Muscle of back (tissue), 11 donors: ENCODE data around the gene HERC3. TPM values are rescaled to one million over a fixed set of nuclear protein-coding genes. Genes with fewer than 3 reads are reported as not detected.

Experiments
- DNase-seq, 3 donors: peaks; one replicate each; pipeline versions ENCODE4 v3.0.0 to v3.0.0-alpha.2; 2013
- polyA plus RNA-seq, 10 donors: library from polyadenylated mRNA; unstranded; fragments of 120-200 nt; gene quantifications; one replicate each; pipeline ENCODE4 v1.2.1, GENCODE V29; 2013; ENCODE audit not compliant: insufficient read length in 10 of 10

The HERC3 gene
- polyA plus RNA-seq, 10 donors, result 11.0 to 23.3 (median 17.4) TPM

DNA sequence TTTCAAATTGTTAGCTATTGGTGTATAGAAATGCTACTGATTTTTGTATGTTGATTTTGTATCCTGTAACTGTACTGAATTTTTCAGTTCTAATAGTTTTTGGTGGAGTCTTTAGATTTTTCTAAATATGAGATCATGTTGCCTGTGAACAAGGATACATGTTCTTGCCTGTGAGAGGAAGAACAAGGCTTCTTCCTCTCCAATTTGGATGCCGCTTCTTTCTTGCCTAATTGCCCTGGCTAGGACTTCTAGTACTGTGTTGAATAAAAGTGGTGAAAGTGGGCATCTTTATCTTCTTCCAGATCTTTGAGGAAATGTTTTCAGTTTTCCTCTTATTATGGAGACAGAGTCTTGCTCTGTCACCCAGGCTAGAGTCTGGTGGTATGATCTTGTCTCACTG lies 121.5 kb downstream of the HERC3 start:
- no peak for DNase-seq

DNA sequence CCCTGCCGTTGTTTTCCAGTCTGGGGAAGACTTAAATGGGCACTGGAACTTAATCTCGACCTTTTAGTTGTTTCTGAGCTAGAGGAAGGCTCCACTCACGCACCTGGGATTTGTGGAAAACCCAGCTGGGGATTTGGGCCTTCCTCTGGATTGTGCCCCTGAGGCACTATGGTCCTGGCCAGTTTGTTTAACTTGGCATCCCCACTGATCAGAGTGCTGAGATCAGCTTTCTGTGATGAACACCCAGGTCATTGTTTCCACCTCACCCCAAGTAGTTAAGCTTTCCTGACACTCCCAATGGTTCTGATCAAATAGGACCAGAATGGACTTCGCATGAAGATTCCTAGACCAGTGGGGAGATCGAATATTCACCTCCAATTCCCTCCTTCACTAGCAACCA lies 125.8 kb downstream of the HERC3 start:
- no peak for DNase-seq

DNA sequence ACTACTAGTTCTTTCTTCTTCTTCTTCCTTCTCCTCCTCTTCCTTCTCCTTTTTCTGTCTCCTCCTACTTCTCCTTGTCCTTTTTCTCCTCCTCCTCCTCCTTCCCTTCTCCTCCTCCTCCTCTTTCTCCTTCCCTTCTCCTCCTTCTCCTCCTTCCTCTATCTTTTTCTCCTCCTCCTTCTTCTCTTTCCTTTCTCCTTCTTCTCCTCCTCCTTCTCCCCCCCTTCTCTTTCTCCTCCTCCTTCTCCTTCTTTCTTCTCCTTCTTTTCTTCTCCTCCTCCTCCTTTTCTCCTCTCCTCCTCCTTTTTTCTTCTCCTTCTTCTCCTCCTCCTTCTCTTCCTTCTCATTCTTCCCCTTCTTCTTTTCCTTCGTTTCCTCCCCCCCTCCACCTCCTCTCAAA lies 127.1 kb downstream of the HERC3 start:
- no peak for DNase-seq

- DNase-seq, result no peak
Measured at GRCh38 chr4:88720451-88721428, 128.5 kb downstream of the HERC3 start.

DNA sequence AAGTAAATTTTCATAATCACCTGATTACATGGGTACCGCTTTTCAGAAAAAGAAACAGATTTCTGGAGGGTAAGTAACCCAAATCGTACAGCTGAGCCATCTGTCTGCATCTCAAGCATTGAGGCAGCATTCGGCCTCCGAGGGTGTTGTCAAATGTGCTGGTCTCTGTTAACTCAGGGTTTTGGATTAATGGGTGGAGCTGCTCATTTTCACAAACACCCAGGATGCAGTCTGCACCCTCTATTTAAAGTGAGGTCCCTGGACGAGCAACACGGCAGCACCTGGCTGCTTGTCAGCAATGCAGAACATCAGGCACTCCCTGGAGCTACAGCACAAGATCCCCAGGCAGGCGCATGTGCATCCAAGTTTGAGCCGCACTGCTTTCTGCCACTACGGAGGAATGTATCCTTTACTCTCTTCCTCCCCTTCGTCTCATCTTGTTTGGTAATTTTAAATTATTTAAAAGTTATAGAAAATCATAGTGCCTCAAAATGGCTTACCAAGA lies 130.0 kb downstream of the HERC3 start:
- DNase-seq, result no peak

- DNase-seq, result no peak
Measured at GRCh38 chr4:88722828-88723227, 130.5 kb downstream of the HERC3 start.

DNA sequence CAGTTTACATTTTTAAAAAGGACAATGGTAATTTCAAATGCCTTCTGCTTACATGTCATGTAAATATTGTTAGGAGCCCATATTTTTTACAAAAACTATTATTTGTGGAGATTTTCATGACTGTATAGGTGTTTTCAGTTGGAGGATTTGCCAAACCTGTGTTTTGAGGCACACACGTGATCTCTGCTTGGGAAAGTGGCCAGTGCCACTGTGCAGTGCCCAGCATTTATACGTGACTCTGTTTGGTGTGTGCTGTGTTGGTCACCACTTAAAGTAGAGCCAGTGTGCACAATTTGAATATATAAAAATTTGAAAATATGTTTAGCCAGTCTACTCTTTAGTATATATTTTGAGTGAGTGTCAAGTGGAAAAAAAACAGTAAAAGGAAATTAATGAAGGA lies 132.1 kb downstream of the HERC3 start:
- no peak for DNase-seq

- no peak for DNase-seq
Measured at GRCh38 chr4:88725143-88725542, 132.9 kb downstream of the HERC3 start.

DNA sequence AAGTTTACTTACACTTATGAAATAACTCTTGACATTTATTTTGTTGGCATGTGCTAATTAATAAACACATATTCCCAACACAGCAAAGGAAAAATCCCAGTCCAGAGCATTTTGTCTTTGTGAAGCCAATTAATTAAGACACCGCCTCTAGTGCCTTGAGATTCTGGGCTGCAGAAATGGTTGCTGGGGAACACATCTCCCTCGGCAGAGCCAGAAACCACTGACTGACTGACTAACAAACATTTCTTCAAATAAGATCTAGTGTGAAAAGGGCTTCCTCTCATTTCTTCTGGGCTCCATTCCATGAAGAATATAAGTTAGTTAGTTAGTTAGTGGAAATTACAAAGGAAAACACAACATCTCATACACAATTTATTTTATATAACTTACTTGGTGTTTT lies 133.7 kb downstream of the HERC3 start:
- DNase-seq, result no peak

DNA sequence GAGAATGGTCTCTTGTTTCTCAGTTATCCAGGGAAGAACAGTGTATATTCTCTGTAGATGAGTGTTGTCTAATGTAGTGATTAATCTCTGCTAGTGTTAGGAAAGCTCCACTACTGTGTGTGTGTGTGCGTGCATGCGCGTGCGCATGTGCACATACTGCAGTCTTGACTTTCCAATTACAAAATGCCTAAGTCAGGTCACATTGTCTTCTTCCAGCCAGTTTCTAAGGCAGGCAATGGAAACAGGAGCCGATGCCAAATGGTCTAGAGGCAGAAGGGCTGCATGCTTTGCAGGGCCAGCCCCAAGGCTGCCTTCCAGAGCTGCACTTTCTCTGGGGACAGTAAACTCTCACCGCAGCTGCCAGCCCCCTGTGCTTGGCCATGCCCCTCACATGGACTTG lies 135.9 kb downstream of the HERC3 start:
- no peak for DNase-seq

GRCh38 chr4:88729146-88729760 lies 137.0 kb downstream of the HERC3 start:
- no peak for DNase-seq

DNA sequence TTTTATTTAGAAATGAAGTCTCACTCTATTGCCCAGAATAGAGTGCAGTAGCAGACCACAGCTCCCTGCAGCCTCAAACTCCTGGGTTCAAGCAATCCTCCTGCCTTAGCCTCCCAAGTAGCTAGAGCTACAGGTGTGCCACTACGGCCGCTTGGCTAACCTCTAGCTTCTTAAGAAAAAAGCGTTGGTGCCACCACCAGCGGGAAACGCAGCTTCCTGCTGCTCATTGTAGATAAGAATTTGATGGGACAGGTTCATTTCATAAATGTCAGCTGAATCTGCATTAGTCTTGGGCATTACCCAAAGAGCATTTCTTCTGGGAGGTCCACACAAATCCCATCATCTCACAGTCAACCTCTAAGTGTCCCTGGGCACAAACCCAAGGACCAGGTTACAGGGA lies 138.5 kb downstream of the HERC3 start:
- DNase-seq, result no peak

DNA sequence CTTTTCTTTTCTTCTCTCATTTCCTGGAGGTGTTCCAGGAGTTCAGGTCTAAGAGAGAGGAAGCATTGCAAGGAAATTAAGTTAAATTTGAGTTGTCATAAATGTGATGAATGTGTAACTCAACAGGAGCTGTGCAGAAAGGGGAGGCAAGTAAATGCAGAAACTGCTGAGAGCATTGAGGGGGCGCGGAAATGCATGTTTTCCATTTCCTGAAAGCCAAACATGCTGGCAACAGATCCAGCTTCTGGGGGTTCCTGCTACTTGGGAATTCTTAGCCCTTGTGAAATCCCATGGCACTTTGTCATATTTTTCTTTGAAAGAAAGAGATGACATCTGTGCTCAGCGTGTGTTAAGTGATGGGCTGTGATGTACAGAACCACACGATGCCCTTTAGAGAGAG lies 139.1 kb downstream of the HERC3 start:
- DNase-seq, result no peak

DNA sequence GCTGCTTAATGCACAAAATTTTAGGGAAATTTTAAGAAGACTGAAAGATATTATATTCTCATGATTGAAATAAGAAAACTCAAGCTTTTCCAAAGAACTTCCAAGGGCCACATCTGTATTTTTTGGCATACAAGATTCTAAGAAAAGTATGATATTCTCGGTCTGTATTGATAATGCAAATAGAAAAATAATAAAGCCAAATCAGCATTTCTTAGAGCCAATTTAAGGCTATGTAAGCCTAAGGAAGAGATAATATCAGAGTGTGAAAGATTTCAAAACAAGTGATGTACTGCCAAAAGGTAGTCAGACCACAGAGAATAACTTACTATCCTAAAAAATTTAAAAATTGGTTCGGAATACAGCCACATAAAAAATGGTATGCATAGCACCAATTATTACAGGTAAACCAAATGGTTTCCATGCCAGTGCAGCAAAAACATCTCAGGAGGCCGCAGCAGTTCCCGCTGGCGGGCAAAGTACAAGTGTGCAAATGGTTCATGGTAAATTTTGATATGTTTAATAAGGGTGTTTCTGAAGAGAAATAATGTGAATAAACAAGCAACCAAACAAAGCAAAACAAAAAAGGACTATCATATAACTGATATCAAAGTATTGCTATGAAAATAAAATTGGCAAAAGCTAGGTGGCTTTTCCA lies 140.6 kb downstream of the HERC3 start:
- DNase-seq, result no peak

GRCh38 chr4:88734403-88734949 lies 142.2 kb downstream of the HERC3 start:
- no peak for DNase-seq

GRCh38 chr4:88735564-88735963 lies 143.3 kb downstream of the HERC3 start:
- DNase-seq, result no peak

- no peak for DNase-seq
Measured at GRCh38 chr4:88736264-88736663, 144.0 kb downstream of the HERC3 start.

DNA sequence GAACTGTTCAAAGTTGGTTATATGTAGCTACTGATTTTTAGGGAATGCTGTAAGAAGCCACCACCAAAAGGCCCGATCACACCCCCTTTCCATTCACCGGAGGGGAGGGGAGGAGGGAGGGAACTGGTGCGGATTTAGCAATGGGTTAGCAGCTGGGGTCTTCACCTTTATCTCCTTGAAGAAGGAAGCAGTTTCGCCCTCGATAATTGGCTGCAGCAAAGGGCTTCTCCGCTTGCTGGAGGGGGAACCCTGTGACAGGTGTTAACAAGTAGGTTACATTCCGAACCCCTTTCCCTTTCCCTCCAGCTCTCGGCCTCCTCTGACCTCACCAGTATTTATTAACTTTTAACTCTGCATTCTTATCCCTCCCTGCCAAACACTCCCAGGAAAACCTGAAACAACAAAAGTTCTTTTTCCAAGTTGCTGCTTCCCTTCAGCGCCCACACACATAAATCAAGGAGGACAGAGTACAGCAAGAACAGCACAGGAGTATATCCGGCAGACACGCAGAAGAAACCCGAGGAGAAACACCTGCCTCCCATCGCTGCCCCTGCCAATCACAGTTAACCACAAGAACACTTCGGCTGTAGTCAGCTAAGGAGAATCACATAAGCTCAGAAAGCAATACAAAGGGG lies 145.1 kb downstream of the HERC3 start:
- peak in 2 of 3 donors; percentile 61 to 63 for DNase-seq

DNA sequence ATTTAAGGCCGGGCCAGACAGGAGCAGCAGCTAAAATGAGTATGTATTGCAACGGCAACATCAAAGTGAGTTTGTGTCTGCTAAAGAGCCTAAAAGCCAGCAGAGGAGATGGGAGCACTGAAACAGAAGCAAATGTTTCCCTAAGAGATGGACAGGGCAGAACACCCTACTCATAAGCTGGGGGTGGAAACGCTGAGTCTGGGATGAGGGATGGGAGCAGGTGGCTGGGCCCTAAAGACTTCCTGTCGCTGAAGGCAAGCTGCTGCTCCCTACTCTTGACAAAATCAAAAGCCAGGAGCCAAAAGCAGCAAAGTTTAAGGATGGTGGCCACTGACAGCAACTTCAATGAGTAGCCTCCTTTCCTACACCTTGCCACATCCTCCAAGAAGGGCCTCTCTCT lies 145.9 kb downstream of the HERC3 start:
- DNase-seq, result peak in 1 of 3 donors; percentile 51

DNA sequence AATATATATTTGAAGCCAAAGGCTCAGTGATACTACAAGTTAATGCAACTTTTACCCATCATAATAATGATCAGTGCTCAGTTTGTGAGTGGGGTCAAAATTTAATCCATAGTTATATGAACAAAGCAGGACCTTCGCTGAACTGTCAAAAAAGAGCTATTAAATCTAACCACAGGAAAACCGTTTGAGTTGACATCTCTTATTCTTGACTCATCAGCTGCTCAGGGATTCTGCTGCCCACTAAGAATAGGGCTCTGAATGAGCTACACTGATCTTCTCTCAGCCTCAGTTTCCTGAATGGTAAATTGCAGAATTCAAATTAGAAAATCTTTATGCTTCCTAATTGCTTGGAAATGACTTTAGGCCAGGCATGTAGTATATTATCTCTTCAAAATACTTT lies 150.3 kb downstream of the HERC3 start:
- no peak for DNase-seq

GRCh38 chr4:88743696-88744095 lies 151.4 kb downstream of the HERC3 start:
- no peak for DNase-seq

- DNase-seq, result no peak
Measured at GRCh38 chr4:88744609-88745008, 152.3 kb downstream of the HERC3 start.
